Suprapubic skin (tissue), 4 donors: ENCODE data around the gene FSTL1.

ENCODE experiments used
- CTCF ChIP-seq, 2 donors: fragments of 200-600 bp in 1 of 2; fragments of 450-650 bp in 1 of 2; sonication (generic) in 1 of 2; IDR thresholded peaks; one replicate each; pipeline ENCODE4 v1.5.1; 2016 to 2019; ENCODE audit warnings: antibody characterized with exemption in 2 of 2, mild to moderate bottlenecking in 1 of 2, moderate library complexity in 1 of 2
- POLR2A ChIP-seq, 2 donors: fragments of 450-650 bp; IDR thresholded peaks; one replicate each; pipeline ENCODE4 v1.6.1; 2017; ENCODE audit warnings: antibody characterized with exemption in 2 of 2, mild to moderate bottlenecking in 2 of 2, moderate library complexity in 2 of 2
- POLR2AphosphoS5 ChIP-seq, 3 donors: sonication (generic); formaldehyde crosslinking; IDR thresholded peaks; one replicate each; pipeline ENCODE4 v1.6.1; 2017; ENCODE audit warnings: antibody characterized with exemption in 3 of 3

GRCh38 chr3:120433662-120434331 is 17.0 kb downstream of the FSTL1 start:
- TF ChIP-seq CTCF (IDR thresholded peaks at IDR 0.05) (no peak), POLR2A (IDR thresholded peaks at IDR 0.05) (no peak), POLR2AphosphoS5 (IDR thresholded peaks at IDR 0.05) (no peak)
